BLaER1 (cell line): Measurements from ENCODE around the gene INSIG1.

Source experiments
- H3K27ac ChIP-seq: shearing (Covaris generic); formaldehyde crosslinking; 2 replicates; pipeline ENCODE4 v1.8.1; 2022
- H3K27me3 ChIP-seq: shearing (Covaris generic); formaldehyde crosslinking; 2 replicates; pipeline ENCODE4 v1.8.1; 2022
- H3K36me3 ChIP-seq: shearing (Covaris generic); formaldehyde crosslinking; 2 replicates; pipeline ENCODE4 v1.8.1; 2022
- H3K4me1 ChIP-seq: shearing (Covaris generic); formaldehyde crosslinking; 2 replicates; pipeline ENCODE4 v1.8.1; 2022
- H3K4me2 ChIP-seq: shearing (Covaris generic); formaldehyde crosslinking; 2 replicates; pipeline ENCODE4 v1.8.1; 2022
- H3K4me3 ChIP-seq: shearing (Covaris generic); formaldehyde crosslinking; 2 replicates; pipeline ENCODE4 v1.8.1; 2022
- H3K9ac ChIP-seq: shearing (Covaris generic); formaldehyde crosslinking; 2 replicates; pipeline ENCODE4 v1.8.1; 2022
- H3K9me3 ChIP-seq: shearing (Covaris generic); formaldehyde crosslinking; 2 replicates; pipeline ENCODE4 v1.8.1; 2022
- H4K20me1 ChIP-seq: shearing (Covaris generic); formaldehyde crosslinking; 2 replicates; pipeline ENCODE4 v1.8.1; 2022
- Cebpa-rat ChIP-seq: shearing (Covaris generic); IDR thresholded peaks from 2 replicates; pipeline ENCODE4 v1.8.1; 2022

INSIG1 gene

GRCh38 chr7:155265144-155265543, 32.5 kb upstream of the INSIG1 start:
- Histone ChIP-seq H3K36me3 (no peaks in the 10 kb centered on the region), H3K27me3 (no peaks in the 10 kb centered on the region), H4K20me1 (no peaks in the 10 kb centered on the region), H3K27ac (no peak overlapping the region), H3K4me3 (no peak overlapping the region), H3K4me2 (no peak overlapping the region), H3K9me3 (no peaks in the 10 kb centered on the region), H3K9ac (no peak overlapping the region), H3K4me1 (no peaks in the 10 kb centered on the region)
- no peak for TF ChIP-seq Cebpa-rat

GRCh38 chr7:155265961-155266360, 31.7 kb upstream of the INSIG1 start:
- H3K27ac ChIP-seq = no peak overlapping the region
- H3K9me3 ChIP-seq = no peaks in the 10 kb centered on the region
- 0 out of 2 replicates have a peak, but pooled peaks cover 1% of the 10 kb centered on the region for H3K4me1 ChIP-seq
- H3K4me2 ChIP-seq = no peak overlapping the region
- H3K4me3 ChIP-seq = no peak overlapping the region
- TF ChIP-seq Cebpa-rat = no peak
- H3K27me3 ChIP-seq = no peaks in the 10 kb centered on the region
- H4K20me1 ChIP-seq = no peaks in the 10 kb centered on the region
- H3K36me3 ChIP-seq = no peaks in the 10 kb centered on the region
- no peak overlapping the region for H3K9ac ChIP-seq

GRCh38 chr7:155266440-155266839, 31.2 kb upstream of the INSIG1 start:
- Histone ChIP-seq H3K4me3 (no peak overlapping the region), H3K9ac (no peak overlapping the region), H4K20me1 (no peaks in the 10 kb centered on the region), H3K27ac (no peak overlapping the region), H3K4me1 (peaks cover 6% of the 10 kb centered on the region; the same call in 1 of the 2 replicates), H3K9me3 (no peaks in the 10 kb centered on the region), H3K27me3 (no peaks in the 10 kb centered on the region), H3K36me3 (no peaks in the 10 kb centered on the region), H3K4me2 (no peak overlapping the region)
- TF ChIP-seq Cebpa-rat = no peak

- H3K4me1 ChIP-seq = peaks cover 9% of the 10 kb centered on the region; the same call in 1 of the 2 replicates
- H3K4me3 ChIP-seq = no peak overlapping the region
- no peaks in the 10 kb centered on the region for H3K27me3 ChIP-seq
- no peaks in the 10 kb centered on the region for H3K9me3 ChIP-seq
- H4K20me1 ChIP-seq = no peaks in the 10 kb centered on the region
- no peak overlapping the region for H3K9ac ChIP-seq
- no peak overlapping the region for H3K4me2 ChIP-seq
- H3K27ac ChIP-seq = no peak overlapping the region
- no peak for TF ChIP-seq Cebpa-rat
- H3K36me3 ChIP-seq = no peaks in the 10 kb centered on the region
These were observed 30.7 kb upstream of the INSIG1 start for GRCh38 chr7:155267023-155267422.

GRCh38 chr7:155267436-155267835, 30.2 kb upstream of the INSIG1 start:
- Histone ChIP-seq H3K9ac (no peak overlapping the region), H3K36me3 (no peaks in the 10 kb centered on the region), H3K4me1 (peaks cover 9% of the 10 kb centered on the region; the same call in 1 of the 2 replicates), H3K4me3 (no peak overlapping the region), H3K9me3 (no peaks in the 10 kb centered on the region), H4K20me1 (no peaks in the 10 kb centered on the region), H3K4me2 (no peak overlapping the region), H3K27ac (no peak overlapping the region), H3K27me3 (no peaks in the 10 kb centered on the region)
- TF ChIP-seq Cebpa-rat = no peak

GRCh38 chr7:155268211-155268610, 29.5 kb upstream of the INSIG1 start:
- Histone ChIP-seq H3K9ac (no peak overlapping the region), H3K4me3 (no peak overlapping the region)
- no peak for TF ChIP-seq Cebpa-rat

GRCh38 chr7:155268921-155269650, 28.6 kb upstream of the INSIG1 start:
- no peaks in the 10 kb centered on the region for H4K20me1 ChIP-seq
- peaks cover 9% of the 10 kb centered on the region; the same call in 1 of the 2 replicates for H3K4me1 ChIP-seq
- H3K9ac ChIP-seq = no peak overlapping the region
- no peak overlapping the region for H3K27ac ChIP-seq
- H3K27me3 ChIP-seq = no peaks in the 10 kb centered on the region
- no peak overlapping the region for H3K4me2 ChIP-seq
- H3K9me3 ChIP-seq = no peaks in the 10 kb centered on the region
- H3K4me3 ChIP-seq = no peak overlapping the region
- H3K36me3 ChIP-seq = no peaks in the 10 kb centered on the region
- no peak for TF ChIP-seq Cebpa-rat

More at GRCh38 chr7:155268211-155268610, 29.5 kb upstream of the INSIG1 start:
- H4K20me1 ChIP-seq = no peaks in the 10 kb centered on the region
- no peaks in the 10 kb centered on the region for H3K9me3 ChIP-seq
- H3K4me1 ChIP-seq = peaks cover 9% of the 10 kb centered on the region; the same call in 1 of the 2 replicates
- H3K27ac ChIP-seq = no peak overlapping the region
- H3K36me3 ChIP-seq = no peaks in the 10 kb centered on the region
- H3K27me3 ChIP-seq = no peaks in the 10 kb centered on the region
- H3K4me2 ChIP-seq = no peak overlapping the region

- H4K20me1 ChIP-seq = no peaks in the 10 kb centered on the region
- H3K4me1 ChIP-seq = peaks cover 9% of the 10 kb centered on the region; the same call in 1 of the 2 replicates
- H3K9ac ChIP-seq = no peak overlapping the region
- H3K4me2 ChIP-seq = no peak overlapping the region
- H3K4me3 ChIP-seq = no peak overlapping the region
- H3K9me3 ChIP-seq = no peaks in the 10 kb centered on the region
- H3K27ac ChIP-seq = no peak overlapping the region
- no peaks in the 10 kb centered on the region for H3K36me3 ChIP-seq
- no peak for TF ChIP-seq Cebpa-rat
- H3K27me3 ChIP-seq = no peaks in the 10 kb centered on the region
These were observed 27.7 kb upstream of the INSIG1 start for GRCh38 chr7:155269766-155270585.

- Histone ChIP-seq H3K4me2 (no peak overlapping the region), H3K27ac (no peak overlapping the region), H3K4me1 (peaks cover 9% of the 10 kb centered on the region; the same call in 1 of the 2 replicates), H3K9me3 (no peaks in the 10 kb centered on the region), H3K36me3 (no peaks in the 10 kb centered on the region), H3K4me3 (no peak overlapping the region), H3K9ac (no peak overlapping the region), H3K27me3 (no peaks in the 10 kb centered on the region), H4K20me1 (no peaks in the 10 kb centered on the region)
- no peak for TF ChIP-seq Cebpa-rat
These were observed 26.8 kb upstream of the INSIG1 start for GRCh38 chr7:155270861-155271260.
